PC-9 (cell line): ENCODE measurements around the gene LRRC74A.

Source experiments
- EZH2 ChIP-seq: fragments of 200-600 bp; sonication (generic); IDR thresholded peaks from 2 replicates; pipeline ENCODE4 v1.8.0; 2017; ENCODE audit warnings: antibody characterized with exemption, low read depth
- TF ChIP-seq, protein P1 (sequence below): fragments of 200-600 bp; sonication (generic); conservative IDR thresholded peaks from 2 replicates; pipeline ENCODE4 v1.6.1; 2017; ENCODE audit warnings: mixed run types, antibody characterized with exemption, mild to moderate bottlenecking, moderate library complexity

DNA sequence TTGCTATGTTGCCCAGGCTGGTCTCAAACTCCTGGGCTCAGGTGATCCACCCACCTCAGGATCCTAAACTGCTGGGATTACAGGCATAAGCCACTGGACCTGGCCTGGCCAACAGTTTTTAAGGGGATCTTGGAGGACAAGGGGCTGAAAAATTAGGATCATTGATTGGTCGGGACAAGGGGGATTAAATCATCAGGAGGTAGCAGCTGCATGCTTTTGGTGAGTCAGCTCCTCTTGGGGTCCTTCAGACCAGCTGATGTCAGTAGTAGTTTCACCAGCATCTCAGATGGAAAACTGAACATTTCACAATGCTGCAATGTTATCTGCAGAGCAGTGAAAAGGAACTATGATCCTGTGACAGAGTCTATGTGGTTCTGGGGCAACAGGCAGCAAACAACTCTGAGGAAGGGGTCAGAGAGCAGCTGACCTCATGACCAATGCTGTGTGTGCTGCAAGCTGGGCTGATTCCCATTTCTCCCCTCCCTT, 6.3 kb downstream of the LRRC74A start:
- TF ChIP-seq, protein P1, sequence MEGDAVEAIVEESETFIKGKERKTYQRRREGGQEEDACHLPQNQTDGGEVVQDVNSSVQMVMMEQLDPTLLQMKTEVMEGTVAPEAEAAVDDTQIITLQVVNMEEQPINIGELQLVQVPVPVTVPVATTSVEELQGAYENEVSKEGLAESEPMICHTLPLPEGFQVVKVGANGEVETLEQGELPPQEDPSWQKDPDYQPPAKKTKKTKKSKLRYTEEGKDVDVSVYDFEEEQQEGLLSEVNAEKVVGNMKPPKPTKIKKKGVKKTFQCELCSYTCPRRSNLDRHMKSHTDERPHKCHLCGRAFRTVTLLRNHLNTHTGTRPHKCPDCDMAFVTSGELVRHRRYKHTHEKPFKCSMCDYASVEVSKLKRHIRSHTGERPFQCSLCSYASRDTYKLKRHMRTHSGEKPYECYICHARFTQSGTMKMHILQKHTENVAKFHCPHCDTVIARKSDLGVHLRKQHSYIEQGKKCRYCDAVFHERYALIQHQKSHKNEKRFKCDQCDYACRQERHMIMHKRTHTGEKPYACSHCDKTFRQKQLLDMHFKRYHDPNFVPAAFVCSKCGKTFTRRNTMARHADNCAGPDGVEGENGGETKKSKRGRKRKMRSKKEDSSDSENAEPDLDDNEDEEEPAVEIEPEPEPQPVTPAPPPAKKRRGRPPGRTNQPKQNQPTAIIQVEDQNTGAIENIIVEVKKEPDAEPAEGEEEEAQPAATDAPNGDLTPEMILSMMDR: no peak
- TF ChIP-seq EZH2: no peak
